AG04450 (cell line): ENCODE results near the gene CDCP1. TPM values are rescaled to one million over a fixed set of nuclear protein-coding genes. Genes with fewer than 3 reads are reported as not detected.
A peak's percentile ranks its signal among the peaks of the same experiment; 100 is the strongest.

Source experiments
- CTCF ChIA-PET: fragments of 300-600, 350-600 bp; formaldehyde crosslinking; extraction: SDS; loops from one replicate; lab custom pipeline; 2022; ENCODE audit warnings: antibody characterized with exemption, inconsistent platforms; lab: Charles Lee
- POLR2A ChIA-PET: fragments of 350-600 bp; formaldehyde crosslinking; extraction: SDS; loops from one replicate; lab custom pipeline; 2021; ENCODE audit warnings: antibody characterized with exemption, inconsistent platforms; lab: Yijun Ruan, JAX
- DNase-seq: peaks from one replicate; pipeline ENCODE4 v3.0.0-alpha.2; 2011; ENCODE audit warnings: low read depth, low spot score
- H3K27ac ChIP-seq: one replicate; pipeline ENCODE4 v1.5.1; 2012; ENCODE audit warnings: low read depth, low read length, control low read depth
- H3K27me3 ChIP-seq: one replicate; pipeline ENCODE4 v1.6.0; 2012; ENCODE audit warnings: low read length; ENCODE audit not compliant: control insufficient read depth, insufficient read depth
- H3K4me3 ChIP-seq: 2 replicates; pipeline ENCODE4 v1.5.1; 2011; ENCODE audit warnings: mild to moderate bottlenecking, low read depth, low read length, control low read depth
- H3K9me3 ChIP-seq: 2 replicates; pipeline ENCODE4 v1.5.1; 2012; ENCODE audit warnings: low read length; ENCODE audit not compliant: control insufficient read depth, insufficient read depth
- polyA plus RNA-seq: library from polyadenylated mRNA; depleted of rRNA; stranded (reverse); fragments of >200 nt; gene quantifications from 2 replicates; pipeline ENCODE4 v1.2.3, GENCODE V29; 2011
- TF ChIP-seq, protein P1 (sequence below): IDR thresholded peaks from 2 replicates; pipeline ENCODE4 v1.5.1; 2011; ENCODE audit warnings: low read depth, low read length, control low read depth, inconsistent platforms

CDCP1 gene
- polyA plus RNA-seq, 1 experiment, result 13.6 TPM

- peak; percentile 66 for DNase-seq
- TF ChIP-seq, protein P1, sequence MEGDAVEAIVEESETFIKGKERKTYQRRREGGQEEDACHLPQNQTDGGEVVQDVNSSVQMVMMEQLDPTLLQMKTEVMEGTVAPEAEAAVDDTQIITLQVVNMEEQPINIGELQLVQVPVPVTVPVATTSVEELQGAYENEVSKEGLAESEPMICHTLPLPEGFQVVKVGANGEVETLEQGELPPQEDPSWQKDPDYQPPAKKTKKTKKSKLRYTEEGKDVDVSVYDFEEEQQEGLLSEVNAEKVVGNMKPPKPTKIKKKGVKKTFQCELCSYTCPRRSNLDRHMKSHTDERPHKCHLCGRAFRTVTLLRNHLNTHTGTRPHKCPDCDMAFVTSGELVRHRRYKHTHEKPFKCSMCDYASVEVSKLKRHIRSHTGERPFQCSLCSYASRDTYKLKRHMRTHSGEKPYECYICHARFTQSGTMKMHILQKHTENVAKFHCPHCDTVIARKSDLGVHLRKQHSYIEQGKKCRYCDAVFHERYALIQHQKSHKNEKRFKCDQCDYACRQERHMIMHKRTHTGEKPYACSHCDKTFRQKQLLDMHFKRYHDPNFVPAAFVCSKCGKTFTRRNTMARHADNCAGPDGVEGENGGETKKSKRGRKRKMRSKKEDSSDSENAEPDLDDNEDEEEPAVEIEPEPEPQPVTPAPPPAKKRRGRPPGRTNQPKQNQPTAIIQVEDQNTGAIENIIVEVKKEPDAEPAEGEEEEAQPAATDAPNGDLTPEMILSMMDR, result peak; percentile 52
- Histone ChIP-seq H3K4me3 (no peak overlapping the region), H3K27me3 (no peaks in the 10 kb centered on the region), H3K9me3 (no peaks in the 10 kb centered on the region), H3K27ac (peak overlapping the region; percentile 66)
- POLR2A ChIA-PET, result interaction anchor here (0.5 to 0.7 kb wide), 2 partner anchors 38 to 181 kb away, joined by 3 to 7 read pairs; no protein-coding TSS in a partner anchor
- CTCF ChIA-PET, result interaction anchor here (0.6 to 12.2 kb wide), 15 partner anchors 10 to 463 kb away, joined by 3 to 287 read pairs (median 4); partner anchors contain the start of gene TMEM158
These were observed 102.4 kb downstream of the CDCP1 start for GRCh38 chr3:45043728-45044299.

GRCh38 chr3:45042162-45042561 is 104.0 kb downstream of the CDCP1 start:
- Histone ChIP-seq H3K4me3 (no peak overlapping the region), H3K27me3 (no peaks in the 10 kb centered on the region), H3K27ac (no peak overlapping the region), H3K9me3 (no peaks in the 10 kb centered on the region)
- POLR2A ChIA-PET, result interaction anchor here (0.5 to 1.2 kb wide), 3 partner anchors 13 to 182 kb away, joined by 3 to 6 read pairs (median 3); no protein-coding TSS in a partner anchor
- TF ChIP-seq, protein P1, result no peak
- DNase-seq, result no peak
- CTCF ChIA-PET, result interaction anchor here (0.6 to 12.2 kb wide), 17 partner anchors 14 to 620 kb away, joined by 3 to 287 read pairs (median 4); partner anchors contain the start of gene TMEM158

DNA sequence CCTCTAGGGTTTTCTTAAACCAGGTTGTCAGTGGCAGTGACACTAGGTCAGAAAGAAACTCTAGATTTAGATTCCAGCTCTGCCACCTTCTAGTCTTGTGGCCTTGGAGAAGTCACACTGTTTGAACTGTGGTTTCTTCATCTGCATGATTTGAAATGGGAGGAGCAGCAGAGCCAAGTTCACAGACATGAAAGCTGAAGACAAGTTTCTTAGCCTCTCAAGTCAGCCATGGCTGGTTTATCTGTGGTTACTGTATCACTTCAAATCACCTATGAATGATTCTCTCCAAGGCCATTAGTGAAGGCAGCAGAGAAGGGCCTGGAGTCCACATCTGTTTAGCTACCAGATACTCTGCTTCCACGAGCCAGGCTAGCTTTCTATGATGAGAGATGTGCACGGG is 104.5 kb downstream of the CDCP1 start:
- no peak overlapping the region for H3K27ac ChIP-seq
- H3K9me3 ChIP-seq, result no peaks in the 10 kb centered on the region
- ChIA-PET CTCF (interaction anchor here (0.6 to 12.2 kb wide), 23 partner anchors 14 to 620 kb away, joined by 3 to 287 read pairs (median 4); partner anchors contain the start of gene TMEM158), POLR2A (interaction anchor here (0.5 to 1.7 kb wide), 4 partner anchors 14 to 183 kb away, joined by 3 to 6 read pairs (median 4); no protein-coding TSS in a partner anchor)
- H3K4me3 ChIP-seq, result no peak overlapping the region
- no peak for DNase-seq
- H3K27me3 ChIP-seq, result no peaks in the 10 kb centered on the region
- TF ChIP-seq, protein P1, result no peak

- CTCF ChIA-PET, result interaction anchor here (0.6 to 12.2 kb wide), 46 partner anchors 10 to 1534 kb away, joined by 3 to 287 read pairs (median 4); partner anchors contain the start of gene TMEM158
- H3K27ac ChIP-seq, result no peak overlapping the region
- H3K4me3 ChIP-seq, result no peak overlapping the region
- TF ChIP-seq, protein P1, result peak; percentile 89
- DNase-seq, result peak; percentile 87
- H3K27me3 ChIP-seq, result no peaks in the 10 kb centered on the region
- no peaks in the 10 kb centered on the region for H3K9me3 ChIP-seq
- POLR2A ChIA-PET, result interaction anchor here (0.6 kb wide), 1 partner anchor 559 kb away, joined by 7 read pairs; no protein-coding TSS in a partner anchor
These were observed 108.3 kb downstream of the CDCP1 start for GRCh38 chr3:45037720-45038455.
